NCI-H82 treated with DMSO at 0.1 percent for 48 hours (cell line): ENCODE results near the gene MBD3L5.
"Not testable (repeated sequence)": the region's sequence is repeated elsewhere in the genome, so short reads cannot be mapped to it uniquely, and the experiment has no call there.

ENCODE experiments used
- DNase-seq: peaks from one replicate; lab custom pipeline; 2025; ENCODE audit not compliant: unreplicated experiment; lab: John Stamatoyannopoulos, UW

Gene MBD3L5

GRCh38 chr19:7030278-7030677 is at the start of gene MBD3L5:
TSS of gene MBD3L5 (plus strand) at chr19:7030578. CDS start at chr19:7030612, 34 bp downstream.
- not testable (repeated sequence) for DNase-seq

GRCh38 chr19:6983448-6983847 is 46.9 kb upstream of the MBD3L5 start:
- no peak for DNase-seq

GRCh38 chr19:6987850-6988249 is 42.5 kb upstream of the MBD3L5 start:
- DNase-seq, result no peak

DNA sequence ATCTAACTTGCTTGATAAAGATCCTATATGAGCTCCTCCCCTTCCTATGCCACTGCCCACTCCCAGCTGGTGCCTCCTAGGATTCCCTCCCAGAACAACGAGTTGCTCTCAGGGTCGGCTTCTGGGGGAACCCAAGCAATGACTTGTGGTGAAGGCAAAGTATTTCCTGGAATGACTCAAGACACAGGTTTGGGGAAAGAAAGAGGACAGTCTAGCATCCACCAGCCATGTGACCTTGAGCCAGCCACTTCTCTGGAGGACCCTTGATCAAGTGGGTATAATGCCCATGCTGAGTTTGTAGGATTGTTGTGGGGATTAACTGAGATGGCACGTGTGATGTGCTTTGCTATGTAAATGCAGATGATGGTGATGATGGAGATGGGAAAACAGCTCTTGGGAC is 42.1 kb upstream of the MBD3L5 start:
- no peak for DNase-seq

DNA sequence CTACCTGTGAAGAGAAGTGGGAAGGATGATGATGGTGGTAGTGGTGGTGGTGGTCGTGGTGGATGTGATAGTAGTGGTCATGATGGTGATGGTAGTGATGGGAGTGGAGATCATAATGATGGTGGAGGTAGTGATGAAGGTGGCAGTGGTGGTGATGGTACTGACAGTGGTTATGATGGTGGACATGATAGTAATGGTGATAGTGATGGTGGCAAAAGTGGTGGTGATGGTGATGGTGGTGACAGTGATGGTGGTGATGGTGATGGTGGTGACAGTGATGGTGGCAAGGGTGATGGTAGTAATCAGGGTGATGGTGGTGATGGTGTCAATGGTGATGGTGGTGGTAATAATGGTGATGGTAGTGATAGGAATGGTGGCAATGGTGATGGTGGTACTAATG is 35.3 kb upstream of the MBD3L5 start:
- no peak for DNase-seq

GRCh38 chr19:6996810-6997209 is 33.6 kb upstream of the MBD3L5 start:
- no peak for DNase-seq

DNA sequence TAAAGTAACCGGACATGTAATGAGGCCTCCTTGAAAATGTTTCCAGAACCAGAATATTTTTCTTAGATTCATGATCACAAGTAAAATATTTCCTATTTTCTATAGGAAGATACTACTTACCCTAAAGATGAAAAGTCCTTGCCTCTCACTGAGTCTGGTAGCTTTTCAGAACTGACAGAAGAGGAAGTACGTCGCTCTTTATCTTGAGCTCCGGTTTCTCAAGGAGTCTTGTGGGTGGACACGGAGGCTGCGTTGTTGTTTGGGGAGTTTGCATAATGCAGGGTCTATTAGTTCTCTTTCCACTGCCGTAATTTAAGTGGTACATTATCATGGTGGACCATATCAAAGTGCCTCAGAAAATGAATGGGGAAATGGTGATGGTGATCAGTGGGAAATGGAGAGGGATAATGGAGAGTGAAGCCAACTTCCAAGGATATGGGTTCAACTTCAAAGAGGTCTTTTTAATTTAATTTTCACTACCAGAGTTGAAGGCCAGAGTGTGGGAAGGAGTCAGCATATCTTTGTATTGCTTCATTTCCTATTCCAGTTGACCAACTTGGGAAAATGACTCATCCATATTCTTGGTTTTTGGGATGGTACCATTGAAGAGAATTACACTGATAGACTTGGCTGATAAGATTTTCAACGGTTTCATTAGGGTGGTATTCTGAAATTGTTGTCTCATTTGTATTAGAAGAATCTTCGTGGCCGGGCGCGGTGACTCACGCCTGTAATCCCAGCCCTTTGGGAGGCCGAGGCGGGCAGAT is 32.5 kb upstream of the MBD3L5 start:
- no peak for DNase-seq

- no peak for DNase-seq
Observed at GRCh38 chr19:6999933-7000332, 30.4 kb upstream of the MBD3L5 start.

GRCh38 chr19:7000333-7000732 is 30.0 kb upstream of the MBD3L5 start:
- no peak for DNase-seq

DNA sequence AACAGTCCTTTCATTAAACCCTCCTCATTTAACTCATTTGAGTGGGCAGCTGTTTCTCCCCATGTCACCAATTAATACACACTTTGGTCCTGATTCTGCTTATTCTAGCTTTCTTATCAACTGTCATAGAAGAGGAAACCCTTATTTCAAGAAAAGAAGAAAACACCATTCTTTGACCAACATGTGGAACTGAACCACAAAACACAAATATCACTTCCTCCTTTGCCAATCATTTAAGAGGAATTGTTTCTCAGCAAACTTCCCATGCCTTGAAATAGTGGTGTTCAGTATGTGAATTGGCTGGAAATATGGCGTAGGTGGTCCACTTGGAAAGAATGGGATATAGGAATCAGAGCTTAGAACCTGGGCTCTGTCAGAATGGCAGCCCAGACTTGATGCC is 29.6 kb upstream of the MBD3L5 start:
- no peak for DNase-seq

- DNase-seq, result no peak
Observed at GRCh38 chr19:7004313-7004931, 26.0 kb upstream of the MBD3L5 start.

GRCh38 chr19:7006135-7006704 is 24.2 kb upstream of the MBD3L5 start:
- no peak for DNase-seq

DNA sequence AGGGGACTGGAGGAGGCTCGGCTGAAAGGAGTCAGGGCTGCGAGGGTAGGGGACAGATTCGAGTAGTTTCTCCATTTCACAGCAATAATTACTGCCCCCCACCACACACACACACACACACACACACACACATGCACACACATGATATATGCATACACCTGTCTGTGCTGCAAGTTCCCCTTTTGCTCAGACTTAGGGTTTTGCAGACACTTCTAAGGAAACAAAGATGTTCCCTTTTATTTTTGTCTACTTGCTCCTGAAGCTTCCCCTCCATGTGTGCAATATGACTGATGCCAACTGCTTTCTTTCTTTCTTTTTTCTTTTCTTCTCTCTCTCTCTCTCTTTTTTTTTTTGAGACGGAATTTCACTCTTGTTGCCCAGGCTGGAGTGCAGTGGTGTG is 22.5 kb upstream of the MBD3L5 start:
- DNase-seq, result no peak

DNA sequence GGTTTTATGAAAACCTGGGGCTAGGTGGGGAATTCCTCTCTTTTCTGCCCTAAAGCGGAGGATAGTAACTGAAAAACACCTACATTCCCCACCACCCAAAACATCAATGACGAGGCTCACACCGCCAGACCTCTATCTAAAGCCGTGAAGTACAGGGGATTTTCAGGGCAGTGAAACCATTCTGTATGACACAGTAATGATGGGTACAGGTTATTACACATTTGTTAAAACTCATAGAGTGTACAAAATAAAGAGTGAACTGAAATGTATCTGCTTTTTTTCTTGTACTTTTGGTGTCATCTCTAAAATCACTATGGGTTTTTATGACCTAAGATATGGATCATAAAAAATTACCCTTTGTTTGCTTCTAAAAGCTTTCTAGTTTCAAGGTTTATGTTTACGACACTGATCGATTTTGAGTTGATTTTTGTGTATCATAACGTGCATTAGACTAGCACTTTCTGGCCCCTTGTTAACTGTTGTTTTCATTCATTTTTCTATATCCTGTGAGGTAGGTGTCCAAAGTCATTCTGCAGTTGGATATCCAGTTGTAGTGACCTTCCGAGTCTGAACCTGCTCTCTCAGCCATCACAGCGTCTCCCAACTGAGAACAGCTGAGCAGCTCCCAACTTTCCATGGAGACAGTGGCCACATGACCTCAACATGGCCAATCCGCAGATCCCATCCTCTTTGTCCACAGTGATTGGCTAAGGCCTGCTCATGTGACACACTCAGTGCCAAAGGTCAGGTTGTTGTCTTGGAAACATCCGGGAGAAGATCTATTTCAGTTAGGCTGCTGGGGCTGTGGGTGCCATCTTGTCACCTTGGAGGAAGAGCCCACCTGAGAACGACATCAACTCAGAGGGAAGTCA is 19.4 kb upstream of the MBD3L5 start:
- DNase-seq, result no peak

- DNase-seq, result no peak
Observed at GRCh38 chr19:7013678-7014077, 16.7 kb upstream of the MBD3L5 start.

GRCh38 chr19:7018828-7019227 is 11.6 kb upstream of the MBD3L5 start:
- no peak for DNase-seq

- not testable (repeated sequence) for DNase-seq
Observed at GRCh38 chr19:7021331-7021730, 9.0 kb upstream of the MBD3L5 start, which contains the start of gene MBD3L2B. TSS of gene MBD3L2B (minus strand) at chr19:7021431. CDS start at chr19:7021397, 34 bp downstream.

DNA sequence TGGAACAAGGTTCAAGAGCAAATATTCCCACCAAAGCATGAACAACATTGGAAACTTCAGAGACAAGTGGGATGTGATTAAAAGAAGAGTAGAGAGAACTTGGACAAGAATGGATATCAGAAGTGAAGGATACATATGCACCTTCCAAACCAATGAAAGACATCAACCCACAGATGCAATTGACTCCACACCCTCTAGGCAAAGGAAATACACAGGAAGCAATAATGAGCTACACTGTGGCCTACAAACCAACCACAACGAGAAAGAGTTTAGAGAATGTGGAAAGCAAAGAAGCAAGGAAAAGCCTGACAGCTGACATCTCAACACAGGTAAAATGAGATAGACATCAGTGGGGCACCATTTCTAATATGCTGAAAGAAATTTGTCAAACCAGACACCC is 1.6 kb upstream of the MBD3L5 start:
- DNase-seq, result not testable (repeated sequence)

DNA sequence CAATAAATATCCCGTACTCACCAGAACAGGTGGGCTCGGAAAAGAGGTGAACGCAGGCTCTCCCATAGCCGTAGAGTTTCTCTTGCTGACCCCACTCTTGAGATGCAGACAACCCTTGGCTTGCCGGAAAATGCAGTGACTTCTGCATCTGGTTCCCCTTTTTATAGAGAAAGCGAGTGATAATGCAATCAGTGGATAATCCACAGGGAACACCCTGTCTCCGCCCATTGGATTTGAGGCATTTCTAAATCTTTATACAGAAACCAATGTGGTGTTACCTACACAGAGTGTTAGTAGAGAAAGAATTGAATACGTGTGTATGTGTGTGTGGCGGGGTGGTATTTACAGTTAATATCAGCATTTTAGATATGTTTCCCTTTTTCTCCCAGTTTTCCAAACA is 9.7 kb downstream of the MBD3L5 start, which contains the start of gene MBD3L4:
Gene MBD3L4 (minus strand): TSS at position 101 of the 400 bp plus-strand sequence. CDS start 35 bp downstream, at position 66.
- not testable (repeated sequence) for DNase-seq

DNA sequence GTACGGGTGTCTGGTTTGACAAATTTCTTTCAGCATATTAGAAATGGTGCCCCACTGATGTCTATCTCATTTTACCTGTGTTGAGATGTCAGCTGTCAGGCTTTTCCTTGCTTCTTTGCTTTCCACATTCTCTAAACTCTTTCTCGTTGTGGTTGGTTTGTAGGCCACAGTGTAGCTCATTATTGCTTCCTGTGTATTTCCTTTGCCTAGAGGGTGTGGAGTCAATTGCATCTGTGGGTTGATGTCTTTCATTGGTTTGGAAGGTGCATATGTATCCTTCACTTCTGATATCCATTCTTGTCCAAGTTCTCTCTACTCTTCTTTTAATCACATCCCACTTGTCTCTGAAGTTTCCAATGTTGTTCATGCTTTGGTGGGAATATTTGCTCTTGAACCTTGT is 11.2 kb downstream of the MBD3L5 start:
- DNase-seq, result not testable (repeated sequence)

DNA sequence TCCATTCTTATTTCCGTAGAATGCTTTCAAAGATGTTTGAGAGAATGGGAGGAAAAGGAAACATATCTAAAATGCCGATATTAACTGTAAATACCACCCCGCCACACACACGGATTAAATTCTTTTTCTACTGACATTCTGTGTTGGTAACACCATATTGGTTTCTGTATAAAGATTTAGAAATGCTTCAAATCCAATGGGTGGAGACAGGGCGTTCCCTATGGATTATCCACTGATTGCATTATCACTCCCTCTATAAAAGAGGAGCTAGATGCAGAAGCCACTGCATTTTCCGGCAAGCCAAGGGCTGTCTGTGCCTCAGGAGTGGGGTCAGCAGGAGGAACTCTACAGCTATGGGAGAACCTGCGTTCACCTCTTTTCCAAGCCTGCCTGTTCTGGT is 18.6 kb downstream of the MBD3L5 start, which contains the start of gene MBD3L2:
Gene MBD3L2 (plus strand): TSS at position 301 of the 400 bp plus-strand sequence. CDS start 53 bp downstream, at position 354.
- DNase-seq, result not testable (repeated sequence)
